Hypothalamus (tissue), 51 donors: ENCODE measurements around the gene EPB41L5.
A peak's percentile ranks its signal among the peaks of the same experiment; 100 is the strongest.
"Not testable (repeated sequence)": the region's sequence is repeated elsewhere in the genome, so short reads cannot be mapped to it uniquely, and the experiment has no call there.

ENCODE experiments used
- DNase-seq, 51 donors: peaks; one replicate each; lab custom pipeline; 2025; lab: John Stamatoyannopoulos, UW

Gene EPB41L5

GRCh38 chr2:120192280-120192679 lies 179.4 kb downstream of the EPB41L5 start:
- DNase-seq, result no peak

DNA sequence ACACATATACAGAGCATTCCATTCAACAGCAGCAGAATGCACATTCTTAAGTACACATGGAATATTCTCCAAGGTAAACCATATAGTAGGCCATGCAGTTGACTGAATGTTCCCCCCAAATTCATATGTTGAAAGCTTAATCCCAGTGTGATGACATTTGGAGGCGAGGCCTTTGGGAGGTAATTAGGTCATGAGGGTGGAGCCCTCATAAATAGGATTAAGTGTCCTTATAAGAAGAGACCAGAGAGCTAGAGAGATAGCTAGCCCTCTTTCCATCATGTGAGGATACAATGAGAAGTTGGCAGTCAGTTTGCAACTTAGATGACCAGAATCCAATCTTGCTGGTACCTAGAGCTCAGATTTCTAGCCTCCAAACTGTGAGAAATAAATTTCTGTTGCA lies 182.7 kb downstream of the EPB41L5 start:
- no peak for DNase-seq

- DNase-seq, result not testable (repeated sequence)
These were observed 187.1 kb downstream of the EPB41L5 start for GRCh38 chr2:120199817-120200459.

DNA sequence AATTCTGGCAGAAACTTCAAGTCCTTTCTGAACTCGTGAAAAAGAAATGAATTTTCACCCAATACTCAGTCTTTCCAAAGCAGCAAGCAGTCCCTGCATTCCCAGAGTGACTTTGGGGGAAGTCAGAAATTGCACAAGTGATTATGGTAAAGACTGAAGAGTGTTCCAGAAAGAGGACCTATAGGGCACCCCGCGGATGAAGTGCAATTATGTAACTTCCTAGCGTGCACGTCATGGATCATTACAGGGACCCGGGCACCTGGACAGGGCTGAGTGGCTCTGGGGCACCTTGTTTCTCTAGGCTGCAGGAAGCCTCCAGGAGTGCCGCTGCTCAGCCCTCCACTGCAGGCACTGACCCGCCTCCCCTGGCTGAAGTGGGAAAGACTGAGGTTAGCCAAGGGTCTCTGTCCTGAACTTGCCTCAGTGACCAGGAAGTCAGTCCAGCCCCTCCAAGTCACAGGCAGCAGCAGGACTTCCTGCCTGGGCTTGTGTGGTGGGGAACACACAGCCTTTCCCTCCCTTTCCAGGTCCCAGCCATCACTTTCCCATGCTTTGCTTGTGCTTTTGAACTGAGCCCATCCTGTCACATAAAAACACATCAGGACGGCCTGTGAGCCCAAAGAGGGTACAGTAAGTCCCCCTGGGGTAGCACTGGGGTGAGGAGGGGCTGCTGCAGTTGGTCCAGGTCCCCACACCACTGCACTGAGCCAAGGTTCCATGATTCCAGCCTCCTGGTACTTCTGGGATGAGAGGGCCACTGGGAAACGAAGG lies 190.6 kb downstream of the EPB41L5 start:
- DNase-seq, result no peak

DNA sequence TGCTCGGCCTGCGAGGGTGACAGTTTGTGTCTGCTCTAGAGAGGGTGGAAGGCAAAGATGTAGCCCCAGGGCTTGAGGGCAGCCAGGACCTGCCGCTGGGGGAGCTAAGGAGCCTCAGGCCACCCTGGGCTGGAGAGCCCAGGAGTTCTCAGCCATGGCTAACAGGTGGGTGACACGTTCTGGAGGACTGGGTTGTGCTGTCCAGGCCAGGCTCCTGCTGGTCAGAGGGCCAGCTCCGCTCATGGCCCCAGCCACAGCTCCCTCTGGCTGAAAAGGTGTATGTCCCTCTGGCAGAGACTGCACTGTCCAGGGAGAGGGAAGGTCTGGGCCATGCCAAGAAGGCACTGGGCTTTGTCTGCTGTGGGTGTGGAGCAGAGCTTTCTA lies 191.1 kb downstream of the EPB41L5 start:
- DNase-seq, result no peak

DNA sequence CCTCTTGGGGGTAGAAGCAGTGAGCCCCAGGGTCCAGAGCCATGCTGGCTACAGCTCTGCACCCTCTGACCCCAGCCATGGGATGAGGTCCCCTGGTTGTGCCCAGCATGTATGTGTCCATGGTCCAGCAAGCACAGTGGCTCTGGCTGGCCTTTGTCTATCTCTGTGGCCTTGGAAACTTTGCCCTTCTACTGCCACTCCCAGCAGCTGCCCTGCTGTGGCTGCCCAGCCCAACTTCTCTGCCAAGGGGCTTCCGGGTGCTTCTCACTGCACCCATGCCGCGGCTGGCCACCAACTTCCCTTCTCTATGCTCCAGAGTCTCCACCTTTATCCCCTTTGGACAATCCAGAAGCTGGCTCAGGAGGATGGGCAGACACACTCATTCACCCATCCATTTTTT lies 191.5 kb downstream of the EPB41L5 start:
- no peak for DNase-seq

DNA sequence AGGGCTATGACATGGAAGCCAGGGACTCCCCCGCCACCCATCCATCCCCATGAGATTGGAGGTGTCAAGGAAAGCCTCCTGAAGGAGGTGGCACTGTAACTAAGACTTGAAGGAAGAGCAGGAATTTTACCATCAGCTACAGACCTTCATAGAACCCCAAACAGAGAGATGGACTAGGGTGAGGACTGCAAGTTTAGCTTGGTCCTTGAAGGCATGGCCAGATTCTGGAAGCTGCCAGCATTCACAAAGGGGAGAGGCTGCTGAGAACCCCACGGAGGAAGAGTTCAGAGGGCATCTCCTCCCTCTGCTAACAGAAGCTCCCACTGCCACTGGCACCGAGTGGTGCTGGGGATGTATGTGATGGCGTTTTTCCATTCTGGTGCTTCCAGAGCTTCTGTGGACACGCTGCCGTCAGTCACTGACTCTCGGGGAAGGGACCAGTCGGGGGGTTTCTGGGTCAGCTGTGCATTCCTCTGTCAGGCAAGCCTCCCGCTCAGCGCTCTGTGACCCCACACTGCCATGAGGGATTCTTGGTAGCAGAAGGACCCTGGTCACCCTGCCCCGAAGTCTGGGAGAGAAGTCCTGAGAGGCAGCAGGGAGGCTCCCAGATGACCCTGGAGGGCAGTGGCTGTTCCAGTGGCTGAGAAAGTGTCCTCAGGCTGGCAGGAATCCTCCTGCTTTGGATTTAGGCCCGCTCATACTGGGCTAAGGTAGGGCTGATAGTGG lies 192.2 kb downstream of the EPB41L5 start:
- no peak for DNase-seq

GRCh38 chr2:120206022-120206581 lies 193.2 kb downstream of the EPB41L5 start:
- peak in 2 of 51 donors; percentile 8 for DNase-seq

DNA sequence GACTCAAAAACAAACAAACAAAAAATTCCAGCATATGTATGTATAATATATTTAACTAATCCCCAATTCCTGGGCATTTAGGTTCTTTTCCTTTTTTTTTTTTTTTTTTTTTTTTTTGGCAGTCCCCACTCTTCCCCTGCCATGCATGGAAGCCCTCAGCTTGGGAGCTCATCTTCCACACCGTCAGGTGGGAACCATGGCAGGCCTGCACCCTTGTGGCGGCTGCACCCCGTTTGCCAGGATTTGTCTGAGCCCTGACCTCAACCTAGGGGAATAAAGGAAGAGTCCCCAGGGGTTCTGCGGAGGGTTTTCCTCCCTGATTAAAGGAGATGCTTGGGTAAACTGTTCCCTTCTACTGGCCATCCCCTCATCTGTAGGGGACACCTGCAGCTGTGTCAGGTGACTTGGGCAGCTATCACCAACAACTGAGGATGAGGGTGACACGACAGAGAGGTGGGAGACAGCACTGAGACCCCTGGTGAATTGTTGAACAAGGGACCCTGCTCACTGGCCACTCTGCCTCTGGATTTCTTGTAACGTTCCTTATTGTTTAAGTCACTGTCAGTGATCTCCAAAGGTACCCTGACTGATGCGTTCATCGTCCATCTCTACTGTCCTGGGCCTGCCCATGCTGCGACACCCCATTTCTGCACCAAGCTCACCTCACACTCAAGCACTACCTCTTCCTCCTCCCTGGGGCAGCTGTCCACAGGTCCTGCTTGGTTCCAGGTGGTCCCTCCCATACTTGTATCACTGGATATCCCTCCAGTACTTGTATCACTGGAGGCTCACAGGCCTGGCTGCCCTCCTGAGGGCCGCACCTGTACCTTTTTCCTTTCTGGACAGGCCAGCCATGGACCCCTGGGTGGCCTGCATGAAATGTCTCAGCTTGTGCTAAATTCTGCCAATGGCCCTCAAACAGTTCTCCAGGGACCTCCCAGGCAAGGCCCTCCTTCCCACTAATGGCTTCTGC lies 195.8 kb downstream of the EPB41L5 start:
- no peak for DNase-seq

DNA sequence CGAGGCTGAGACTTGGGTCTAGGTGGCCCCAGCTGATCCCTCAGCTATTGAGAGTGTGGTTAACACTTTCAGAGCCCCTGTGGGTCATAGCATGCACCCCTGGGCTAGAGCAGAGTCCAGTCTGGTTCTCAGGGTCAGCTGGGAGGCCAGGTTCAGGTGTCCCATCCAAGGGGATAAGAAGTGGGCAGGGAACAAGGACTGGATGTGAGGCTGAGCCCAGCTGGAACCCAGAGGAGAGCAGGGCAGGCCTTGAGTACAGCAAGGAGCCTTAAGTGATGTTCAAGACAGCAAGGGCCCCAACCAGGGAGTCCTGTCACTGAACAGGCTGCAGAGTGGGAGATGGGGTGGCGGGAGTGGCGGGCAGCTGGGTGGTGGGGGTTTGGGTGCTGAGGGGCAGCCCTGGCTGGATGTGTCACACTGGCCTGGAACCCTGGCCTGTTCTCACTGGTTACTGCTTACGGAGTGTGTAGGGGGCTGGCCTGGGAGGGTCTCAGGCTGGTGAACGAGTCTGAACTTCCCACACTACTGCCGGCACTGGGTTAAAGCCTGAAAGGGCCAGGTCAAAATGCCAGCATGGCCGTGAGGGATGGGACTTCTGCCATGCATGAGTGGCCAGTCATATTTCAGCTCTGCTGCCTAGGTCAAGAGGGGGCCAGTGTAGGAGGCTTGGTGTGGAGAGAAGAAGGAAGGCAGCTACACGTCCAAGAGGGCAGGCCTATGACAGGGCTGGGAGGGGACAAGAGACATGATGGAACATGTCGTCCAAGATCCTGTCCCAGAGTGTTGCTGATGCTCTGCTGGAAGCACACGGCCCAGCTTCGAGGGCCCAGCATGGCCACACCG lies 196.8 kb downstream of the EPB41L5 start:
- no peak for DNase-seq

DNA sequence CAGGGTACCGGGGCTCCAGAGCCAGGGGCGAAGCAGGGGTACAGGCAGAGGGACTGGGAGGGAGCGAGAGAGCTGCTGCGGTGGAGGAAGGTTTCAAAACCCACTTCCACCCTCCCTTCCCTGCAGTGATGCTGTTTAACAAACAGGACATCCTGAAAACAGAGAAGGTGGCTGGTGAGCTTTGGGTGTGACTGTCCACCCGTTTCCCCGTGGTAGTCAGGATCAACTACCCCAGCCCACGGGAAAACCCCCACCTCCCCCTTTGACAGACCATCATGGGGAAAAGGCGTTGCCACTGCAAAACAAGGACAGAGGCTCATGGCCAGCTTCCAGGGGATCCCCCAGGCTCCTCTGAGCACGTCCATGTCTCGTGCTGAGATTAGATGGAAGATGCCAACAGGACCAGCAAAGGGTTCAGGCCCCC lies 197.4 kb downstream of the EPB41L5 start:
- DNase-seq, result no peak

DNA sequence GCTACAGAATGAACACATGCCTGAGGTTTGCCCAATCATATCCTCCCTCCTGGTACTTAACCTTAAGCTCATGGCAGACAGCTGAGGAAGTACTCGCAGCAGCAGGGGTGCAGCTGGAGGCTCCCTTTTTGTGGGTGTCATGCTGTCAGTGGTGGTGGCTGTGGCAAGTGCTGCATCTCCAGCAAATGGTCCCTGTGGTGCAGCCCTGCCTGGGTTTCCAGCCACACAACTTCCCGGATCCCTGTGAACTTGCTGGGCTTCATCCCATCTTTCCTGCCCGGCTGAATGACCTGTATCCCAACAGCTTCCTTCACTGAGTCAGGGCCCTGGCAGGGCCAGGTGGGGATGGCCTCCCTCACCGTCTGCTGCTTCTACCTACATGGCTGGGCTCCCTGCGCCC lies 205.3 kb downstream of the EPB41L5 start:
- no peak for DNase-seq

DNA sequence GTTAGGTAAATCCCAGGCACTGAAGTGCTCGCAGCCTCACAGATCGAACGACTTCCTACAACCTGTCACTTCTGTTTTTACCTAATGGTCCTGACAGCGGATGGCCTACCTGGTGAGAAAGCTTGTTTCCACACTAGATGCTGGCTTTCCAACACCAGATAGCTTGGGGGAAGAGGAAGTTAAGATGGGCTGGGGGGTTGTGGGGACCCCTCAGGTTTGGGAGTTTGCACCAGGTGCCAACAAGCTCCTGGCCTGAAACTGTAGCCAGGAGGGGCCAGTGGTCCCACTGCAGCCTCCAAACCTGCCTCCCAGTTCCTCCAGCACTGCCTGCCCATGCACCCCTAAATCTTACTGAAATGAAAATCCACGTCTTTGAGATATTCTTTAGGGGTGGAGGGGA lies 206.4 kb downstream of the EPB41L5 start:
- no peak for DNase-seq

DNA sequence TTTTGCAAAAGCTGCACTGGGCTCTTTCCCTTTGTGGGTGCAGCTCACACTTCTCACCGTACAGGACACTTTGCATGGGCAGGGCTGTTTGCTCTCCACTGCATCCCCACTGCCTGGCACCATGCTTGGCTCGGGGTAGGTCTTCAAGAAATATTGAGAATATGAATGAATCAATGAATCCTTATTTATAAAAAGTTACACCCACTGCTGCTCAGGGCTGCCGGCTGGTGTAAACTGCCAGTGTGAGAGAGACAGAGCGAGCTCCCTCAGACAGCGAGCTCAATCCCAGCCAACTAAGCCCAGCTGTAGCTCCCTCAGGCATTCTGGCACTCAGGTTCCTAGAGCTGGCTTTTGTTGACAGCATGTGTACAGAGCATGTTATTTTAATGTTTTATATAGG lies 206.9 kb downstream of the EPB41L5 start:
- DNase-seq, result no peak

DNA sequence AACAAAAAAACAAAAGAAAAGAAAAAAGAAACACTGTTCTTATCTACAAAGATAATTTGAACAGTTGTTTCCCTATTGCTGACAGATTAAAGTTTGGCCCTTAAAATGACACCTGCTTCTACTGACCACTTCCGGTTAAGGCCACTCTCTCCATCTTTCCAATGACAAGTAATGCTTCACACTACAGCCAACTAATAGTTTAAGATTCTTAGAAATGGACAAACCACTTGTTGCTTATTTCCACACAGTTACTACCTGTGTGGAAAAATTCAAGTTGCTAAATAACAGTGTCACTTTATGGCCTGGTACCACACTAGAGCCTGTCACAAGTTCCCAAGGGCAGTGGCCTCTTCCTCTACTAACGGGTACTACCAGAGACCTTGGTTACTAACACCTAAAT lies 207.9 kb downstream of the EPB41L5 start:
- no peak for DNase-seq

GRCh38 chr2:120221616-120222015 lies 208.7 kb downstream of the EPB41L5 start:
- no peak for DNase-seq

DNA sequence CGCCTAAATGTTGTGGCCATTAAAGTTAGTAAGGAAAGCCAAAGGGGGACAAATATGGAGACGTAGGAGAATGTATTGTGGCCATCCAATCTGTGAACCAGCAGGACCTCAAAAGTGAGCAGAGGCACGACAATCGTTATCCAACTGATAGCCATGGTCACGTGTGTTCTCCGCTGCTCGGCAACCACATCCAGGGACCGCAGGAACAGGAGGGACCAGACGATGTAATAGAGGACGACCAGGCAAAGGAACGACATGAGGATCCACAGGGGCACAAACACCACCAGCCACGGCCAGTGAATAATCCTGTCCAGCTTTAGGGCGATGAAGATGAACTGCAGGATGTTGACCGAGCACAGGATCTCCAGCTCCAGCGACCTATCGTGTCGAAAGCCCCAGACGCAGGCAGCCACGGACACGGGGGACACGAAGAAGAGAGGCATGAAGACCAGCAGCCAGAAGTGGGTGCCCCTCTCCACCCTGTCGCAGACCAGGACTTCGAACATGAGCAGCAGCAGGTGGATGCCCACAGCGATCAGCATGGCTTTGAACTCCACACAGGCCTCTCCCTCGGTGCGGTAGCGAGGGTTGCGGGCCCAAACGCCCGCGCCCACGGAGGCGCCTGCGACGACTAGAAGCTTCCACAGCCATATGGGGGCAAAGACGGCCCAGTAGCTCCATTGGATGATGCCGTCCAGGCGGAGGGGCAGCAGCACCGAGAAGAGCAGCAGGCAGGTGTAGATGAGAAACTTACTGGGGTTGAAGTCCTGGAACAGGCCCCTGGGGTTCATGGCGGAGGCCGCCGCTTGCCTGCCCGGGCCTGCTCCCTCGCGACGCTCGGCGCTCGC lies 209.5 kb downstream of the EPB41L5 start:
- no peak for DNase-seq
